HepG2 (cell line): ENCODE results near the gene ITM2B. TPM values are rescaled to one million over a fixed set of nuclear protein-coding genes. Genes with fewer than 3 reads are reported as not detected.

Experiments used
- ATAC-seq: fragments of 200-7000 bp; cut with Tn5 transposase; 3 replicates; pipeline ENCODE4 v1.9.1; 2020; ENCODE audit warnings: mild to moderate bottlenecking, moderate library complexity
- BruUV-seq: library from RNA; stranded (reverse); fragments of 400-500 nt; replicated peaks from 2 replicates; lab custom pipeline; 2021; lab: Mats Ljungman, UMichigan
- CTCF ChIA-PET: fragments of 300-600 bp; formaldehyde crosslinking; extraction: SDS; loops from one replicate; lab custom pipeline; 2021; ENCODE audit warnings: low total read pairs, inconsistent platforms, low intra/inter-chr PET ratio; lab: Yijun Ruan, JAX
- POLR2A ChIA-PET: fragments of 350-600 bp; sonication (Branson Sonifier 250); formaldehyde crosslinking; loops from one replicate; lab custom pipeline; 2020; ENCODE audit warnings: antibody characterized with exemption, inconsistent platforms; lab: Yijun Ruan, JAX
- DNase-seq: peaks from one replicate; pipeline ENCODE4 v3.0.0-alpha.2; 2015; ENCODE audit warnings: low spot score
- FAIRE-seq: peaks from 3 replicates; lab custom pipeline; 2011; peaks lifted over from hg19 to GRCh38; lab: Jason Lieb, UNC
- H2AFZ ChIP-seq: one replicate; pipeline ENCODE4 v1.6.1; 2011; ENCODE audit warnings: low read length, inconsistent platforms
- H3K27ac ChIP-seq: fragments of 300-600 bp; 3 replicates; pipeline ENCODE4 v1.8.0; 2011; ENCODE audit warnings: mixed run types, mild to moderate bottlenecking, mixed read lengths, low read length, inconsistent platforms; ENCODE audit not compliant: insufficient read depth; ENCODE audit errors: extremely low read length
- H3K27me3 ChIP-seq, 2 experiments: fragments of 200-600 bp in 1 of 2; 2 replicates in 1 of 2; 3 replicates in 1 of 2; pipeline versions ENCODE4 v1.6.0 to v1.8.0; 2011; ENCODE audit warnings: low read length in 2 of 2, mild to moderate bottlenecking in 2 of 2, moderate library complexity in 2 of 2, inconsistent platforms in 1 of 2; ENCODE audit not compliant: insufficient read depth in 2 of 2, control insufficient read depth in 1 of 2
- H3K36me3 ChIP-seq, 2 experiments: fragments of 200-600 bp in 1 of 2; replicated peaks in 1 of 2; 2 replicates in 1 of 2; 3 replicates in 1 of 2; pipeline versions ENCODE4 v1.5.1 to v1.8.0; 2011; ENCODE audit warnings: low read length in 2 of 2, inconsistent platforms in 1 of 2; ENCODE audit not compliant: insufficient read depth in 2 of 2, control insufficient read depth in 1 of 2
- H3K4me1 ChIP-seq: 2 replicates; pipeline ENCODE4 v1.5.1; 2012; ENCODE audit warnings: low read length, inconsistent platforms; ENCODE audit not compliant: insufficient read depth
- H3K4me2 ChIP-seq: 2 replicates; pipeline ENCODE4 v1.6.0; 2011; ENCODE audit warnings: low read depth, low read length, inconsistent platforms
- H3K4me3 ChIP-seq, 3 experiments: fragments of 200-600 bp in 1 of 3; sonication (generic), shearing (Covaris generic) in 1 of 3; replicated peaks in 1 of 3; 2 replicates each; pipeline ENCODE4 v1.5.1; 2011 to 2016; ENCODE audit warnings: low read length in 3 of 3, inconsistent platforms in 2 of 3, low read depth in 2 of 3, mild to moderate bottlenecking in 2 of 3, control low read depth in 1 of 3, mixed read lengths in 1 of 3; ENCODE audit not compliant: insufficient read depth in 1 of 3
- H3K79me2 ChIP-seq: one replicate; pipeline ENCODE4 v1.6.1; 2011; ENCODE audit warnings: low read length, inconsistent platforms; ENCODE audit not compliant: insufficient read depth
- H3K9ac ChIP-seq: 2 replicates; pipeline ENCODE4 v1.6.0; 2011; ENCODE audit warnings: mild to moderate bottlenecking, low read depth, low read length, inconsistent platforms; ENCODE audit not compliant: insufficient read depth
- H3K9me3 ChIP-seq: 2 replicates; pipeline ENCODE4 v1.5.1; 2012; ENCODE audit warnings: mild to moderate bottlenecking, low read length
- H4K20me1 ChIP-seq: 2 replicates; pipeline ENCODE4 v1.6.0; 2011; ENCODE audit warnings: inconsistent platforms, mild to moderate bottlenecking, low read length, moderate library complexity; ENCODE audit not compliant: insufficient read depth
- CBFB ChIP-seq: sonication (generic); formaldehyde crosslinking; IDR thresholded peaks from 2 replicates; pipeline ENCODE4 v1.4.0; 2020; ENCODE audit warnings: missing genetic modification reagents
- HCFC1 ChIP-seq: fragments of 150-350 bp; IDR thresholded peaks from 2 replicates; pipeline ENCODE4 v1.6.1; 2014; ENCODE audit warnings: low read depth, low read length
- MEF2D ChIP-seq: sonication (generic); formaldehyde crosslinking; IDR thresholded peaks from 2 replicates; pipeline ENCODE4 v1.5.1; 2020; ENCODE audit warnings: mild to moderate bottlenecking, missing genetic modification reagents
- RXRA ChIP-seq: sonication (generic); formaldehyde crosslinking; IDR thresholded peaks from 2 replicates; pipeline ENCODE4 v1.5.1; 2020; ENCODE audit warnings: missing genetic modification reagents
- SKI ChIP-seq: fragments of 450-650 bp; IDR thresholded peaks from one replicate; pipeline ENCODE4 v1.6.1; 2018; ENCODE audit warnings: mild to moderate bottlenecking; ENCODE audit not compliant: partially characterized antibody
- TGIF2 ChIP-seq: IDR thresholded peaks from 2 replicates; pipeline ENCODE4 v1.6.1; 2016; ENCODE audit warnings: control low read depth, missing compliant biosample characterization
- ZNF543 ChIP-seq: sonication (generic); formaldehyde crosslinking; IDR thresholded peaks from 2 replicates; pipeline ENCODE4 v1.4.0; 2020; ENCODE audit warnings: mild to moderate bottlenecking, missing genetic modification reagents
- WGBS: methylation state at CpG from one replicate; pipeline ENCODE4 v1.1.6; 2017; ENCODE audit warnings: low lambda C conversion rate; 5-methylcytosine and 5-hydroxymethylcytosine counted together
- in situ Hi-C: cut with HindIII; loops from 2 replicates; pipeline ENCODE4 v1.10.0; 2017; ENCODE audit warnings: low pct_unique_long_range_greater_than_20kb; ENCODE audit not compliant: extremely low pct_ligation_motif_present
- intact Hi-C: fragments of 100-400 bp; cut with micrococcal nuclease; formaldehyde crosslinking; loops from one replicate; pipeline ENCODE4 v1.10.0; 2022; ENCODE audit not compliant: unreplicated experiment
- polyA plus RNA-seq, 8 experiments: library from polyadenylated mRNA; depleted of rRNA in 3 of 8; stranded (reverse) in 7 of 8; unstranded in 1 of 8; fragments of >200 nt; fragmentation: Illumina TruSeq in 4 of 8; extraction: Trizol in 4 of 8; gene quantifications; 2 replicates each; pipeline versions ENCODE4 v1.2.1 to v1.2.3, GENCODE V29; 2011 to 2016; ENCODE audit warnings: low read depth in 4 of 8, missing spikeins in 1 of 8, mixed read lengths in 1 of 8; ENCODE audit not compliant: insufficient read depth in 1 of 8
- total RNA-seq, 5 experiments: library from RNA; depleted of rRNA; stranded (reverse); fragments of >200 nt; fragmentation: Illumina TruSeq; extraction: Trizol; gene quantifications; 2 replicates each; pipeline ENCODE4 v1.2.3, GENCODE V29; 2016; ENCODE audit warnings: low read depth in 1 of 5
- TF ChIP-seq, protein P1 (sequence below): sonication (generic); formaldehyde crosslinking; IDR thresholded peaks from 2 replicates; pipeline ENCODE4 v1.5.1; 2020; ENCODE audit warnings: mild to moderate bottlenecking, missing genetic modification reagents, moderate library complexity
- TF ChIP-seq, protein P2 (sequence below): sonication (generic); formaldehyde crosslinking; IDR thresholded peaks from 2 replicates; pipeline ENCODE4 v1.5.0; 2020; ENCODE audit warnings: mild to moderate bottlenecking, missing genetic modification reagents
- TF ChIP-seq, protein P3 (sequence below): sonication (generic); formaldehyde crosslinking; IDR thresholded peaks from 2 replicates; pipeline ENCODE4 v1.8.0; 2022; ENCODE audit warnings: missing genetic modification reagents, mild to moderate bottlenecking, moderate library complexity, borderline replicate concordance

ITM2B gene
- total and polyA plus RNA-seq, 2 of the 13 experiments (the other 11 are each of a cell fraction or from before 2014, with no cell fraction given), result 158 to 373 TPM

DNA sequence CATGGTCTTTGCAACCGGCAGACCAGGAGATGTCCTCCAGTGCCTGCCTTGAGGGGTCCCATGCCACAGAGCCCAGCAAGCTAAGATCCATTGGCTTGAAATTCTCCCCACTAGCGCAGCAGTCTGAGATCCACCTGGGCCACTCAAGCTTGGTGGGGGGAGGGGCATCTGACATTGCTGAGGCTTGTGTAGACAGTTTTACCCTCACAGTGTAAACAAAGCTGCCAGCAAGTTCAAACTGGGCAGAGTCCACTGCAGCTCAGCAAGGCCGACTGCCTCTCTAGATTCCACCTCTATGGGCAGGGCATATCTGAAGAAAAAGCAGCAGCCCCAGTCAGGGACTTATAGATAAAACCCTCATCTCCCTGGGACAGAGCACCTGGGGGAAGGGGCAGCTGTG lies 32.0 kb upstream of the ITM2B start:
- Histone ChIP-seq H3K4me2 (peak overlapping the region; percentile 81), H3K9me3 (no peaks in the 10 kb centered on the region), H3K36me3 (no peaks in the 10 kb centered on the region), H3K27ac (peak overlapping the region; percentile 60), H4K20me1 (no peaks in the 10 kb centered on the region), H3K4me1 (peaks cover 38% of the 10 kb centered on the region), H3K79me2 (no peaks in the 10 kb centered on the region), H3K4me3 (peak overlapping the region in 1 of 3 experiments; percentile 31; a peak in 2 of 6 replicates), H3K27me3 (no peaks in the 10 kb centered on the region), H2AFZ (no peak overlapping the region), H3K9ac (no peak overlapping the region)
- FAIRE-seq (peak; percentile 55), ATAC-seq (peak; percentile 97), DNase-seq (peak; percentile 85)
- WGBS, result 50% methylated on average over 2 of the region's 3 CpGs
- BruUV-seq, result no TSS peak
- POLR2A ChIA-PET, result interaction anchor here (0.7 to 1.7 kb wide), 4 partner anchors 26 to 40 kb away, joined by 3 to 20 read pairs (median 4); partner anchors contain the start of gene ITM2B
- in situ Hi-C loops, result no loop called here
- intact Hi-C loops, result no loop called here
- CTCF ChIA-PET, result no interaction called here
- TF ChIP-seq SKI, result peak; percentile 69
- TF ChIP-seq ZNF543 (CRISPR knock-in tag), result 0 out of 2 replicates have a peak, but pooled peaks have one; percentile 40
- 0 out of 2 replicates have a peak, but pooled peaks have one; percentile 35 for TF ChIP-seq TGIF2 (CRISPR knock-in tag)
- 0 out of 2 replicates have a peak, but pooled peaks have one; percentile 44 for TF ChIP-seq CBFB (CRISPR knock-in tag)
- peak; percentile 67; the same call in 1 of the 2 replicates for TF ChIP-seq RXRA (CRISPR knock-in tag)
- TF ChIP-seq, protein P1, sequence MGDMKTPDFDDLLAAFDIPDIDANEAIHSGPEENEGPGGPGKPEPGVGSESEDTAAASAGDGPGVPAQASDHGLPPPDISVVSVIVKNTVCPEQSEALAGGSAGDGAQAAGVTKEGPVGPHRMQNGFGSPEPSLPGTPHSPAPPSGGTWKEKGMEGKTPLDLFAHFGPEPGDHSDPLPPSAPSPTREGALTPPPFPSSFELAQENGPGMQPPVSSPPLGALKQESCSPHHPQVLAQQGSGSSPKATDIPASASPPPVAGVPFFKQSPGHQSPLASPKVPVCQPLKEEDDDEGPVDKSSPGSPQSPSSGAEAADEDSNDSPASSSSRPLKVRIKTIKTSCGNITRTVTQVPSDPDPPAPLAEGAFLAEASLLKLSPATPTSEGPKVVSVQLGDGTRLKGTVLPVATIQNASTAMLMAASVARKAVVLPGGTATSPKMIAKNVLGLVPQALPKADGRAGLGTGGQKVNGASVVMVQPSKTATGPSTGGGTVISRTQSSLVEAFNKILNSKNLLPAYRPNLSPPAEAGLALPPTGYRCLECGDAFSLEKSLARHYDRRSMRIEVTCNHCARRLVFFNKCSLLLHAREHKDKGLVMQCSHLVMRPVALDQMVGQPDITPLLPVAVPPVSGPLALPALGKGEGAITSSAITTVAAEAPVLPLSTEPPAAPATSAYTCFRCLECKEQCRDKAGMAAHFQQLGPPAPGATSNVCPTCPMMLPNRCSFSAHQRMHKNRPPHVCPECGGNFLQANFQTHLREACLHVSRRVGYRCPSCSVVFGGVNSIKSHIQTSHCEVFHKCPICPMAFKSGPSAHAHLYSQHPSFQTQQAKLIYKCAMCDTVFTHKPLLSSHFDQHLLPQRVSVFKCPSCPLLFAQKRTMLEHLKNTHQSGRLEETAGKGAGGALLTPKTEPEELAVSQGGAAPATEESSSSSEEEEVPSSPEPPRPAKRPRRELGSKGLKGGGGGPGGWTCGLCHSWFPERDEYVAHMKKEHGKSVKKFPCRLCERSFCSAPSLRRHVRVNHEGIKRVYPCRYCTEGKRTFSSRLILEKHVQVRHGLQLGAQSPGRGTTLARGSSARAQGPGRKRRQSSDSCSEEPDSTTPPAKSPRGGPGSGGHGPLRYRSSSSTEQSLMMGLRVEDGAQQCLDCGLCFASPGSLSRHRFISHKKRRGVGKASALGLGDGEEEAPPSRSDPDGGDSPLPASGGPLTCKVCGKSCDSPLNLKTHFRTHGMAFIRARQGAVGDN (CRISPR knock-in tag), result peak; percentile 67
- TF ChIP-seq MEF2D (CRISPR knock-in tag), result 0 out of 2 replicates have a peak, but pooled peaks have one; percentile 29
- TF ChIP-seq, protein P2, sequence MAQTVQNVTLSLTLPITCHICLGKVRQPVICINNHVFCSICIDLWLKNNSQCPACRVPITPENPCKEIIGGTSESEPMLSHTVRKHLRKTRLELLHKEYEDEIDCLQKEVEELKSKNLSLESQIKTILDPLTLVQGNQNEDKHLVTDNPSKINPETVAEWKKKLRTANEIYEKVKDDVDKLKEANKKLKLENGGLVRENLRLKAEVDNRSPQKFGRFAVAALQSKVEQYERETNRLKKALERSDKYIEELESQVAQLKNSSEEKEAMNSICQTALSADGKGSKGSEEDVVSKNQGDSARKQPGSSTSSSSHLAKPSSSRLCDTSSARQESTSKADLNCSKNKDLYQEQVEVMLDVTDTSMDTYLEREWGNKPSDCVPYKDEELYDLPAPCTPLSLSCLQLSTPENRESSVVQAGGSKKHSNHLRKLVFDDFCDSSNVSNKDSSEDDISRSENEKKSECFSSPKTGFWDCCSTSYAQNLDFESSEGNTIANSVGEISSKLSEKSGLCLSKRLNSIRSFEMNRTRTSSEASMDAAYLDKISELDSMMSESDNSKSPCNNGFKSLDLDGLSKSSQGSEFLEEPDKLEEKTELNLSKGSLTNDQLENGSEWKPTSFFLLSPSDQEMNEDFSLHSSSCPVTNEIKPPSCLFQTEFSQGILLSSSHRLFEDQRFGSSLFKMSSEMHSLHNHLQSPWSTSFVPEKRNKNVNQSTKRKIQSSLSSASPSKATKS (CRISPR knock-in tag), result no peak
- TF ChIP-seq, protein P3, sequence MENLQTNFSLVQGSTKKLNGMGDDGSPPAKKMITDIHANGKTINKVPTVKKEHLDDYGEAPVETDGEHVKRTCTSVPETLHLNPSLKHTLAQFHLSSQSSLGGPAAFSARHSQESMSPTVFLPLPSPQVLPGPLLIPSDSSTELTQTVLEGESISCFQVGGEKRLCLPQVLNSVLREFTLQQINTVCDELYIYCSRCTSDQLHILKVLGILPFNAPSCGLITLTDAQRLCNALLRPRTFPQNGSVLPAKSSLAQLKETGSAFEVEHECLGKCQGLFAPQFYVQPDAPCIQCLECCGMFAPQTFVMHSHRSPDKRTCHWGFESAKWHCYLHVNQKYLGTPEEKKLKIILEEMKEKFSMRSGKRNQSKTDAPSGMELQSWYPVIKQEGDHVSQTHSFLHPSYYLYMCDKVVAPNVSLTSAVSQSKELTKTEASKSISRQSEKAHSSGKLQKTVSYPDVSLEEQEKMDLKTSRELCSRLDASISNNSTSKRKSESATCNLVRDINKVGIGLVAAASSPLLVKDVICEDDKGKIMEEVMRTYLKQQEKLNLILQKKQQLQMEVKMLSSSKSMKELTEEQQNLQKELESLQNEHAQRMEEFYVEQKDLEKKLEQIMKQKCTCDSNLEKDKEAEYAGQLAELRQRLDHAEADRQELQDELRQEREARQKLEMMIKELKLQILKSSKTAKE (CRISPR knock-in tag), result 0 out of 2 replicates have a peak, but pooled peaks have one; percentile 43
- TF ChIP-seq HCFC1, result no peak
